WERI-Rb-1 (cell line): Measurements from ENCODE around the gene CPXM1.

ENCODE experiments used
- DNase-seq: peaks from one replicate; pipeline ENCODE4 v3.0.0-alpha.2; 2020
- H3K27ac ChIP-seq: fragments of 250-450 bp; sonication (Bioruptor Pico); 2 replicates; pipeline ENCODE4 v1.5.1; 2020; ENCODE audit warnings: mild to moderate bottlenecking, moderate library complexity
- H3K27me3 ChIP-seq: fragments of 250-450 bp; sonication (Bioruptor Pico); 2 replicates; pipeline ENCODE4 v1.5.1; 2021; ENCODE audit warnings: mild to moderate bottlenecking, low read depth, moderate library complexity; ENCODE audit not compliant: insufficient read depth, severe bottlenecking
- H3K36me3 ChIP-seq: fragments of 250-450 bp; sonication (Bioruptor Pico); 2 replicates; pipeline ENCODE4 v1.5.1; 2020; ENCODE audit warnings: mild to moderate bottlenecking, moderate library complexity
- H3K4me3 ChIP-seq: 2 replicates; pipeline ENCODE4 v1.5.1; 2011; ENCODE audit warnings: low read depth, mild to moderate bottlenecking, control low read depth, low read length
- H3K9me3 ChIP-seq: fragments of 250-450 bp; sonication (Bioruptor Pico); 2 replicates; pipeline ENCODE4 v1.5.1; 2021; ENCODE audit warnings: mild to moderate bottlenecking, moderate library complexity; ENCODE audit not compliant: severe bottlenecking
- TF ChIP-seq, protein P1 (sequence below): IDR thresholded peaks from 2 replicates; pipeline ENCODE4 v1.5.1; 2011; ENCODE audit warnings: low read depth, mild to moderate bottlenecking, control low read depth, inconsistent platforms, low read length

The CPXM1 gene

DNA sequence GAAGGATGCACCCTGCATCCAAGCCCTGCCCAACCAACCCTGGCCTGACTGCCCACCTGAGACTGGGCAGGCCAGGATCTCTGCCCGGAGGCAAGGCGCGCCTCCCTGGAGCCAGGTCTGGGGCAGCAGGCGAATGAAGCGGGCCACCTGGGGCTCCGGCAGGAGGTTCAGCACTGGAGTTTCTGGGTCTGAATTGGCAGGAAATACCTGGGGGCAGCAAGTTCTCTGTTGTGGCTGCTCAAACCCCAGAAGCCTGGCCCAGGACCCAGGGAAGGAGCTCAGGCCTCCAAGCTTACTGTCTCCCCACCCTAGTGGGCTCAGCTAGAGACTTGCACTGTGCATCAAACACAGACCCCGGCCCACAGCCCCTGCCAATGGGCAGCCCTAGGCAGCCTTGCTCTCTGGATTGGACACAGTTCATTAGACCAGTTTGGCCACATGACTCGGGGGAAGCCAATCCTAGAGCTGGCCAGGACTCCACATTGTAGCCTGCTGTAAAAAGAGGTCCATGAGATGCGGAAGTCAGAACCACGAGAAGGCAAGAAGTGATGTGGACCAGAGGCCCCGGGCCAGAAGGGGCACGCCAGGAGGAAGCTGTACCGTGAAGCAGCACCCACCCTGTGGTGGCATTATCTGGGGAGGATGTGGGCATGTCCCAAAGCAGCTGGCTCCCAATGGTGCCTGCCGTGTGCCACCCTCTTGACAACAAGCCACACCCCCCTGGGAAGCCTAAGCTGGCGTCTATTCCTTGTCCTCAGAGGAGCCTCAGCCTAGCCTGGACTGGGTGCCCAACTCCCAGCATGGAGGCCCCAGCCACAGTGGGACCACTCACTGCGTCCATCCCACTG, 3.1 kb downstream of the CPXM1 start:
- Histone ChIP-seq H3K36me3 (peaks cover 39% of the 10 kb centered on the region), H3K27me3 (no peaks in the 10 kb centered on the region), H3K9me3 (no peaks in the 10 kb centered on the region), H3K27ac (no peak overlapping the region), H3K4me3 (no peak overlapping the region)
- no peak for DNase-seq
- TF ChIP-seq, protein P1, sequence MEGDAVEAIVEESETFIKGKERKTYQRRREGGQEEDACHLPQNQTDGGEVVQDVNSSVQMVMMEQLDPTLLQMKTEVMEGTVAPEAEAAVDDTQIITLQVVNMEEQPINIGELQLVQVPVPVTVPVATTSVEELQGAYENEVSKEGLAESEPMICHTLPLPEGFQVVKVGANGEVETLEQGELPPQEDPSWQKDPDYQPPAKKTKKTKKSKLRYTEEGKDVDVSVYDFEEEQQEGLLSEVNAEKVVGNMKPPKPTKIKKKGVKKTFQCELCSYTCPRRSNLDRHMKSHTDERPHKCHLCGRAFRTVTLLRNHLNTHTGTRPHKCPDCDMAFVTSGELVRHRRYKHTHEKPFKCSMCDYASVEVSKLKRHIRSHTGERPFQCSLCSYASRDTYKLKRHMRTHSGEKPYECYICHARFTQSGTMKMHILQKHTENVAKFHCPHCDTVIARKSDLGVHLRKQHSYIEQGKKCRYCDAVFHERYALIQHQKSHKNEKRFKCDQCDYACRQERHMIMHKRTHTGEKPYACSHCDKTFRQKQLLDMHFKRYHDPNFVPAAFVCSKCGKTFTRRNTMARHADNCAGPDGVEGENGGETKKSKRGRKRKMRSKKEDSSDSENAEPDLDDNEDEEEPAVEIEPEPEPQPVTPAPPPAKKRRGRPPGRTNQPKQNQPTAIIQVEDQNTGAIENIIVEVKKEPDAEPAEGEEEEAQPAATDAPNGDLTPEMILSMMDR: no peak

DNA sequence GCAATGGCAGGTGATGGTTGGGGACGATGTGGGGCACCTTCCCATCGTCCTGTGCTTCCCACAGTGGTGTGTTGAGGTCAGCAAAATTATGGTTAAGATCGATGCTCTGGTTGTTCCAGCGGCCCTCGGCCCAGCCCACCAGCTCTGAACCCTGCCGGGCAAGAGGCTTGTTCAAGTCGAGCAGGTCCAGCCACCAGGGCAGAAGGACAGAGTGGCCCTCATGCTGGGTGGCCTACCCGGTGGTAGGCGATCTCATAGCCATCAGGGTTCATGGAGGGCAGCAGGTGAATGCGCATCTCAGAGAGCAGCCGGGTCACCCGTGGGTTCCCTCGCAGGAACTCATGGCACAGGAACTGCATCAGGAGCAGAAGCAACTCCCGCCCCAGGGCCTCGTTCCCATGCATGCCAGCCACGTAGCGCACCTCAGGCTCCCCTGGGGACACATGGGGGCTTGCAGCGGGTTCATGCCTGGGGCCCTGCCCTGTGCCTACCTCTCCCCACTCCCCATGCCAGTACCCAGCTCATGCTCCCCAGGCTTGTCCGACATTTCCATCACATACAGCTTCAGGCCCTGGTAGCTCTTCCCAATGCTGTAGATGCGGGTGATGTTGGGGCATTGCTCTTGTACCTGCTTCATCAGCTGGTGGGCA, 4.3 kb downstream of the CPXM1 start:
- no peaks in the 10 kb centered on the region for H3K9me3 ChIP-seq
- DNase-seq: no peak
- peaks cover 39% of the 10 kb centered on the region for H3K36me3 ChIP-seq
- H3K4me3 ChIP-seq: no peak overlapping the region
- H3K27ac ChIP-seq: no peak overlapping the region
- no peaks in the 10 kb centered on the region for H3K27me3 ChIP-seq
- TF ChIP-seq, protein P1: no peak

DNA sequence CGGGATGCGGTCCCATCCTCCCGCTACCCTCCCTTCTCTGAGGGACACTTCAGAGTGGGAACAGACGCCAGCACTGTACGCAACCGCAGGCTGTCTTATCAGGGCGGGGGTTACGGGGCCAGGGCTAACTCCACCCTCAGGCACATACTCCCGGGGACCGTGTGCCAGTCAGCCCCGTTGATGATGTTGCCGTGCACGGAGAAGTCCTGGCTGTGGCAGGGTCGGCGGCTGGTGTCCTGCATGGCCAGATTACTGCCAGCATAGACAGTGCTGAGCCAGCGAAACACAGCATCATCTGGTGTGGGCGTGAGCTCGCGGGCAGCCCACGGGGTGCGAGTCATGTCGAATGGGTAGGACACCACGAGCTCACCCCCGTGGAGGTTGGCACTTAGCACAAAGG, 5.0 kb downstream of the CPXM1 start:
- H3K36me3 ChIP-seq: peaks cover 39% of the 10 kb centered on the region
- TF ChIP-seq, protein P1: no peak
- H3K27me3 ChIP-seq: no peaks in the 10 kb centered on the region
- H3K4me3 ChIP-seq: no peak overlapping the region
- H3K27ac ChIP-seq: no peak overlapping the region
- H3K9me3 ChIP-seq: no peaks in the 10 kb centered on the region
- DNase-seq: no peak

DNA sequence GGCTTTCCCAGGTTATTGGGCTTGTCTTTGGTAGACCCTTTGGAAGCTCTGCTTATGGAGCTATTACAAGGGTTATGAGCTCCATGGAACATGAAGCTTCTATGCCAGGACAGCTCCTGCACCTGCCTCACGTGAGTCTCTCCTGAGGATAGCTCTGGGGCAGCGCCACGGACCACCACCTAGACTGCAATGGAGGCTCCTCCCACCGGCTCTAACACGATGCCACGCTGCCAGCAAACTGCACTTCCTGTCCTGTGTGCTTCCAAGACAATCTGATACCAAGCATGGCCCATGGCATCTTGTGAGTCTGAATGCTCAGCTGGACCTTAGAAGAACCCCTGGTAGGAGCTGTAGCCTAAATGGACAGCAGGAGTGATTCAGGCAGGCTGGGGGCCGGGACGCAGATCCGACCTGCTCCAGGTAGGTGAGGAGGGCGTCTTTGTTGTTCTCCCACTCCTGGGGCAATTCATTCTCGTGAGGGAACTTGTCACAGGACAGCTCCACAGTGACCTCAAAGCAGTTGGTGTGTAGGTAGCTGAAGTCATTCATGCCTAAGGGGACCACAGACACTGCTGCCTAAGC, 5.5 kb downstream of the CPXM1 start:
- TF ChIP-seq, protein P1: no peak
- Histone ChIP-seq H3K4me3 (no peak overlapping the region), H3K27ac (no peak overlapping the region), H3K9me3 (no peaks in the 10 kb centered on the region), H3K27me3 (no peaks in the 10 kb centered on the region), H3K36me3 (peaks cover 39% of the 10 kb centered on the region)
- no peak for DNase-seq

DNA sequence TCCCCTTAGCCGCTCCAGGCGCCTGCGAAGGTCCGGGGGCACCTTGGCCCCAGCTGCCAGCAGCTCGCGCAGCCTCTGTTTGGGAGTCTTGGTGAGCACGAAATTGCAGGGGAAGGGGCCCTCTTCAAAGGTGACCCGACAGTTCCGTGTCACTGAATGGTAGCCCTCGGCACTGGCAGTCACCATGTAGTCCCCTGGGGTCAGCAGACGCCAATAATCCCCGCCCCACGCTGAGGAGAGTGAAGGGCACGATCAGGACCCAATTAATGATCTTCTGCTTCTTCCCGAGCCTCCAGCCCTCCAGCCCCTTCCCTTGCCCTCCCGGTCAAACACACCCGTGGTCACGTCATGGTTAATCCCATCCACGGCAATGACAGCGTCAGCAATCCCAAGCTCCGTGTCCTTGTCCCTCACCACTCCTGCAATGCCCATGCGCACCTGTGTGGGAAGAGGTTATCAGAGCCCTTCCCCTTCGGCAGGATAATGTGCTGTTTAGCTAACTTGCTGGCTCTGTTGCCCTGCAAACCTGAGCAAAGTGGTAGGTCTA, 6.2 kb downstream of the CPXM1 start:
- Histone ChIP-seq H3K27me3 (no peaks in the 10 kb centered on the region), H3K27ac (no peak overlapping the region), H3K4me3 (no peak overlapping the region), H3K9me3 (no peaks in the 10 kb centered on the region), H3K36me3 (peaks cover 39% of the 10 kb centered on the region)
- TF ChIP-seq, protein P1: no peak
- DNase-seq: no peak
